H1 (cell line): Measurements from ENCODE around the gene PHF13. TPM values are rescaled to one million over a fixed set of nuclear protein-coding genes. Genes with fewer than 3 reads are reported as not detected.

ENCODE experiments used
- BACH1 ChIP-seq: IDR thresholded peaks from 2 replicates; pipeline ENCODE4 v1.6.1; 2012; ENCODE audit warnings: low read length, improper control_type of control experiment
- GTF2F1 ChIP-seq: IDR thresholded peaks from 2 replicates; pipeline ENCODE4 v1.6.1; 2012; ENCODE audit warnings: low read depth, low read length, improper control_type of control experiment, borderline replicate concordance
- HDAC2 ChIP-seq, 2 experiments: fragments of 300-600 bp in 1 of 2; sonication (generic) in 1 of 2; IDR thresholded peaks; 2 replicates each; pipeline ENCODE4 v1.6.1; 2011 to 2012; ENCODE audit warnings: low read depth in 2 of 2, low read length in 2 of 2, mild to moderate bottlenecking in 2 of 2, moderate library complexity in 2 of 2, borderline replicate concordance in 1 of 2, inconsistent platforms in 1 of 2
- RBBP5 ChIP-seq: IDR thresholded peaks from 2 replicates; pipeline ENCODE4 v1.7.1; 2012; ENCODE audit warnings: low read depth, mild to moderate bottlenecking, inconsistent platforms, low read length, moderate library complexity, borderline replicate concordance
- RFX5 ChIP-seq: IDR thresholded peaks from 2 replicates; pipeline ENCODE4 v1.6.1; 2011; ENCODE audit warnings: low read depth, low read length, improper control_type of control experiment, borderline replicate concordance
- SAP30 ChIP-seq: fragments of 300-600 bp; sonication (generic); IDR thresholded peaks from 2 replicates; pipeline ENCODE4 v1.7.1; 2012; ENCODE audit warnings: low read length, moderate library complexity, mild to moderate bottlenecking, inconsistent platforms; ENCODE audit not compliant: insufficient read depth, insufficient replicate concordance
- SP2 ChIP-seq: IDR thresholded peaks from 2 replicates; pipeline ENCODE4 v1.6.1; 2012; ENCODE audit warnings: mild to moderate bottlenecking, low read length, inconsistent platforms
- SP4 ChIP-seq: IDR thresholded peaks from 2 replicates; pipeline ENCODE4 v1.6.1; 2012; ENCODE audit warnings: low read length, inconsistent platforms
- polyA plus RNA-seq, 7 experiments: library from polyadenylated mRNA; depleted of rRNA in 3 of 7; stranded (reverse) in 5 of 7; unstranded in 2 of 7; fragments of >200 nt in 5 of 7; fragments of 200-250 nt in 2 of 7; gene quantifications; 1 replicate in 5 of 7; 2 replicates in 1 of 7; 4 replicates in 1 of 7; pipeline versions ENCODE4 v1.2.1 to v1.2.3, GENCODE V29; 2011 to 2013; ENCODE audit warnings: missing spikeins in 2 of 7, mixed read lengths in 2 of 7
- total RNA-seq: library from RNA; stranded (reverse); fragmentation: NEBNext Ultra II Directional; extraction: Animal tissue kit (Norgen Biotek cat#: 25700); gene quantifications from 2 replicates; pipeline ENCODE4 v1.2.1, GENCODE V29; 2021
- TF ChIP-seq, protein P1 (sequence below): IDR thresholded peaks from 2 replicates; pipeline ENCODE4 v1.6.1; 2012; ENCODE audit warnings: inconsistent platforms

PHF13 gene
- total and polyA plus RNA-seq, 2 of the 8 experiments (the other 6 are each of a cell fraction or from before 2014, with no cell fraction given) = 11.7 to 39.6 TPM

GRCh38 chr1:6627841-6628545 is 14.5 kb downstream of the PHF13 start (continued):
- TF ChIP-seq BACH1 (no peak), RBBP5 (no peak), SP2 (no peak), HDAC2 (IDR thresholded peaks at IDR 0.05; ENCODE audit: borderline replicate concordance in 1 of 2, low read depth in 2 of 2, low read length in 2 of 2) (no peak), GTF2F1 (no peak), SAP30 (no peak), SP4 (no peak), RFX5 (no peak)
- TF ChIP-seq, protein P1, sequence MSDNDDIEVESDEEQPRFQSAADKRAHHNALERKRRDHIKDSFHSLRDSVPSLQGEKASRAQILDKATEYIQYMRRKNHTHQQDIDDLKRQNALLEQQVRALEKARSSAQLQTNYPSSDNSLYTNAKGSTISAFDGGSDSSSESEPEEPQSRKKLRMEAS = no peak
